Retina (tissue), 1 donor: ENCODE measurements around the gene PCDHAC2.
A peak's percentile ranks its signal among the peaks of the same experiment; 100 is the strongest.

Experiments used
- DNase-seq: peaks from one replicate; pipeline ENCODE4 v3.0.0-alpha.2; 2016

PCDHAC2 gene

DNA sequence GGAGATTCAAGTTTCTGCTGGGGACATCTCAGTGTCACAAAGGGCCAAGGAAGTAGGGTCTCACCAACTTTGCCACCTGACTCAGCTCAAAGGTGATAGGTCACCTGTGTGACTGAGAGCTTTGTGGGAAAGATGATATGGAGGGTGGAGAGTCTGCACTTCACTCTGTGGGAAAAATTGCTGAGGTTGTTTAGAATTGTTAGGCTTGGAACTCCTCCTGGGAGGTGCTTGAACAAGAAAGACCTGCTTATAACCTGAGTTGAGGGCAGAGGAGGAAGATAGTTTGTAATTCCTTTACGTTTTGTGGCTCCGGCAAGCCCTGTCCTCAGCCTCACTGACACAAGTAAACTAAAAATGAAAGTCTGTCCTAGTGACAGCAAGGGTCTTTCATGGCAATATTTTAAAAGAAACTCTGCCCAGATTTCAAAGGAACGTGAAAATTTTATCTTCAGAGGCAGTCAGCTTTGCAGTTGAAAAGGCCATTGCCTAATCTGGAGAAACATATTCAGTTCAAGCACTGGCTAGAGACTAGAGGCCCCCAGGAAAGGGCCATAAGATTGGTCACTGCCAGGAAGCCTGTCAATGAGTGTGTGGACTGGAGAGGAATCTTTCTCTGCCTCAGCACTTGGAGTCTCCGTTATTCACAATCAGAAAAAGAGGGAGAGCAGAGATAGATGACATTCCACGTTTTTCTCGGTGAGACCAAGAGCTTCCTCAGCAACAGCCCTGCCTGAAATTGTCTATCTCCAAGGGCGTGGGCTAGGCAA lies 23.2 kb downstream of the PCDHAC2 start:
- no peak for DNase-seq

DNA sequence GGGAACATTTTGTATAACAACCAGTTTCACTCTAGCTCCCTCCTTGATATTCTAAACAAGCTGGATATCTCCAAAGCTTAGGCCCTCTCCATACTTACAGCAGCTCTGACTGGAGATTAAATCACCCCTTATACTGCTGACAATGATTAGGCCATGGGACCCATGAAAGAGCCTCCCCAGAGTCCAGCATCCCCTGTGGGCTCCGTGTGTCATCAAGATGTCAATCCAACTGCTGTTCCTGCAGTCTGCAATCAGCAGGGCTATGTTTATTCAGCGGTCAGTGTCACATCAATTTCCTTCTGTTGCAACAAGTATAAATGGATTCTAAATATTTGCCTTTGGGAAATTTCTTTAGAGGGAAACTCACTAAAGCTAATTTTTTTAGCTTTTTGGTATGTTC lies 26.6 kb downstream of the PCDHAC2 start:
- no peak for DNase-seq

DNA sequence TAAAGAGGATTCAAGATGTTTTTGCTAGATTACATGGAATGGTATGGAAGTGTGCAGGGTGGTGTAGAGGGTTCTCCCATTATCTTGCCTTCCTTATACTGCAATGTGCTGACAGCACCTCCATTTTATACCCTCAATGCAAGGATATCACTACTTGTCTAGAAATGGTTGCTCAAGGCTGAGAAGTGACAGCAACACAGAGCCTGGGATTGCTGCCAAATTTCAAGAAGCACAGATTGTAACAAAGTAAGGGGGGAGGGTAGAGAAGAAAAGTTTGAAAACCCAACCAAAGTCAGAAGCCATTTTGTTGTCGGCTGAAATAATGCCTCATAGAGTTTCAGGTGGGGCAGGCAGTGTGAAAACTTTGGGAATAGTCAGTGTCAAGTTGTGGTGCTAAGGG lies 29.8 kb downstream of the PCDHAC2 start:
- DNase-seq, result no peak

DNA sequence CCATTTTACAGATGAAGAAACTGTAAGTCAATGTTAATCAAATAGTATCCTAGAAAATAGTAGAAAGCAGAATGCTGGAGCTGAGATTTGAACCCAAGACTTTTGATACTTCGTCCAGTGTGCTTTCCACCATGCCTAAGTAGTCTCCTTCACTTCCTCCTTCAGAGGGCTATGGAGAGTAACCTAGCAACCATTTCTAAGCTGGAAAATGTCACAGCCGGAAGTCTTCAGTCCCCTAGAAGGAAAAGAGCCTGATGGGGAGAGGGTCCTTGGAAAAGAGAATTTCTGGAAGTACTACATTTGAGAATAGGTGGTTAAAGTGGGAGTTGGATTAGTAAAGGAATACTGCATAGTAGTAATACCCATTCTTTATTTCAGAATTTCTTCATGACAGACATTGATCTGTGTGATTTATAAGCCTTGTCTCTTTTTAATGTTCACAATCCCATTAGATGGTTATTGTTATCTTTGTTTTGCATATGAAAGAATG lies 32.7 kb downstream of the PCDHAC2 start:
- no peak for DNase-seq

DNA sequence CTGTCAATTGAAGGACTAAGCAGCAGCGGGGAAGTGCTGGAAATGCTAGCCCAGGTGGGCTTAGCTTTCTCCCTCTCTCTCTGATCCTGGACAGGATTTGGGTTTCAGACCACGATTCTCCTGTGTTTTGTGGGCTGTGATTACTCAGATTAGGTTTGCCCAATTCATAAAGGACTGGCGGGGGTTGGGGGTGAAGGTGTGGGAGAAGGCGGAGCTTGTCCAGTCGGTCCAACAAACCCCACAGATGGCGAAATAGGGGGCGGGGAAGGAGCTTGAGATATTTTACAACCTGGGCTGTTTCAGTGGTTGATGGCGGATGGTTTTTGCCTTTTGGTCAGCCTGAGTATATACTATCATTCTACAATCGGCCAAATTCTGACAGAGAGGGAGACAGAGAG lies 35.2 kb downstream of the PCDHAC2 start:
- peak; percentile 67 for DNase-seq

DNA sequence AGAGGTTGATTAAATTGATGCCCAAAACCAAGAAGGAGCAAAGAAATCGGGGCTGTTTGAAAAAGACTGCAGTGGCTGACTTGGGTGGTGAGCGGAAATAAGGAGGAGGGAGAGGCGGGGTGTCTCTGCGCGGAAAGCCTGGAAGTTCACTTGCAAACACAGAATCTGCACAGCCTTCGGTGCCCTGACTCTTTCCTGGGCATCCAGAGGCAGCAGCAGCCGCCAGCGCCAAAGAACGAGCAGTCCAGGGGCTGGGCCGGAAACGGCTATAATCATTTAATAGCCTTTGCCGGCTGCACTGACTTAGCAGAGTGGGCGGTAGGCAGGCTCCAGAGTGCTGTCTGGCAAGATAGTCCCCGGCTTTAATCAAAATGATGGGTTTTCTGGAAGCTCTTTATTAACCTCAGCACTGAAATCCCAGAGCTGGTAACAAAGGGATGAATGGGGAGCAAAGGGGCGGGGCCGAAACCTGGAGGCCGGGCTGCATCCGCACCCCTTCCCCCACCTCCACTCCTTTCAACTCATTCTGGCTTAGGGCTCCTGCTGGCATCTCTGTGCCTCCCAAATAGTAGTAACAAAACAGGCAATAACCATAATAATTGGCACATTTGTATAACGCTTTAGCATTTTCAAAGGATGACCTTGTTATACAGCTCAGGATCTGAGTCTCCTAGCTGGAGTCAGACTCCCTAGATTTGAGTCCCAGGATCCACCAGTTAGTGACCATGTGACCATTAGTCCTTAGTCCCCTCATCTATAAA lies 35.7 kb downstream of the PCDHAC2 start:
- peak; percentile 81 for DNase-seq

DNA sequence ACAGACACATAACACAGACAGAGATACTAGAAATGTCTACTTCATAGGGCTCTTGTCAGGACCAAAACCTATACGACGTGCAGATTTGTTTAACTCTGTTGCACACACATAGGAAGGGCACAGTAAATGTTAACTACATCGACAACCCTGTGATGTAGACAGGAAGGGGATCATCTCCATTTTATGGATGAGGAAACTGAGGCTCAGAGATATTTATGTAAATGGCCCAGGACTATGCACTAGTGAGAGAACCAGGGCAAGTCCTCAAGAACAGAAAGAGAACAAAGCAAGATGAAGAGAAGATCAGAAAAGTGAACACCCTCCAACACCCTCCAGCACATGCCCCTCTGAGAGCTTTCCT lies 36.3 kb downstream of the PCDHAC2 start:
- no peak for DNase-seq

- DNase-seq, result no peak
Measured at GRCh38 chr5:141003031-141003430, 36.8 kb downstream of the PCDHAC2 start.

DNA sequence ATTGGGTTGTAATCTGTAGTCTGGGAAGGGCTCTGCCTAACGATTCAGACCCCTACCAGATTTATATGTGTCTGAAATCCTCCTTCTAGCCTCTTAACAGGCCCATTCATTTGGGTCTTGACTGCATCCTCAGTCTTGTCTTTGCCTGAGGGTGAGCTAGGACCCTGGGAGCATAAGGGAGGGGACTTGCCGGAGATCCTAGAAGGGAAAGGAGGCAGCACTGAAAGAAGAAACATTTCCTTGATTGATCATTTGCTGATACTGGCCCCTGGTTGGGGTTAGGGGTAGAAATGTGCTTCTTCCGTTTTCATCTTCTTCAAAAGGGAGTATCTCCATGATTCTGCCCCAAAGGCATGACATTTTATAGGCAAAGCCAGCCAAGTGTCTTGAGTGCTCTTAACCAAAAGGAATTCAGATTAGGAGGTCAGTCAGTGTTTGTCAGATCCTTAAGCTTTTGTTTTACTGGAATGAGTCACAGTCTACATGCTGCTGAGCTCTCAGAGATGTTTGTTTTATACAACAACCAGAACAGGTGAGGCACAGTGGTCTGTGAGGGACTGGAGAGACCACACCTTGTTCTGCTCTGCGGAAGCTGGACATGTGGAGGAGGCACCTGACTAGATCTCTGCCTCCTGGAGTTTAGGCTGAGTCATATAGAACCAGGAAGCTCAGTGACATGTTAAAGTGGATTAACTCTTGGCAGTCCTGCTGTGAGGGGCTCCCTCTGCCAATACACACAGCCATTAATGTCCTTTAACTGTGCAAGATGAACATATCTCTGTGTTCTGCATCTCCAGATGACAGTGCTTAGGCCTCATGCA lies 37.7 kb downstream of the PCDHAC2 start:
- peak; percentile 21 for DNase-seq

GRCh38 chr5:141007791-141008190 lies 41.5 kb downstream of the PCDHAC2 start:
- DNase-seq, result no peak

GRCh38 chr5:141010047-141010793 lies 43.9 kb downstream of the PCDHAC2 start:
- no peak for DNase-seq

GRCh38 chr5:141017943-141018342 lies 51.7 kb downstream of the PCDHAC2 start:
- no peak for DNase-seq
